Measurements from ENCODE around the gene ACAA2. TPM values are rescaled to one million over a fixed set of nuclear protein-coding genes. Genes with fewer than 3 reads are reported as not detected.
"Not testable (repeated sequence)": the region's sequence is repeated elsewhere in the genome, so short reads cannot be mapped to it uniquely, and the experiment has no call there.

The ACAA2 gene
- total and polyA plus RNA-seq, 9 donors: 56.4 to 73.9 (median 66.9) TPM

GRCh38 chr18:49837889-49838288 is 24.6 kb upstream of the ACAA2 start:
- H3K4me1 ChIP-seq (ENCODE audit: control insufficient read depth, insufficient read depth, low read length): peaks cover 14% of the 10 kb centered on the region
- no peaks in the 10 kb centered on the region for H3K9me3 ChIP-seq (replicated peaks; ENCODE audit: control insufficient read depth, low read depth, low read length)
- 96% methylated on average over 2 of the region's 5 CpGs for WGBS (ENCODE audit: insufficient coverage)
- DNase-seq: no peak
- H3K4me3 ChIP-seq (ENCODE audit: low read length): no peak overlapping the region
- no peaks in the 10 kb centered on the region for H3K36me3 ChIP-seq (ENCODE audit: control insufficient read depth, insufficient read depth, low read length)
- no peak overlapping the region for H3K27ac ChIP-seq (ENCODE audit: low read length)
- H3K27me3 ChIP-seq (ENCODE audit: control insufficient read depth, insufficient read depth, low read length): no peaks in the 10 kb centered on the region

GRCh38 chr18:49837316-49837835 is 24.0 kb upstream of the ACAA2 start:
- not testable (repeated sequence) for H3K4me1 ChIP-seq (ENCODE audit: control insufficient read depth, insufficient read depth, low read length); H3K9me3 ChIP-seq (replicated peaks; ENCODE audit: control insufficient read depth, low read depth, low read length); H3K4me3 ChIP-seq (ENCODE audit: low read length); H3K27me3 ChIP-seq (ENCODE audit: control insufficient read depth, insufficient read depth, low read length); H3K36me3 ChIP-seq (ENCODE audit: control insufficient read depth, insufficient read depth, low read length); DNase-seq; H3K27ac ChIP-seq (ENCODE audit: low read length)
- WGBS (ENCODE audit: insufficient coverage): 87% methylated on average over 3 of the region's 9 CpGs

- H3K36me3 ChIP-seq (ENCODE audit: control insufficient read depth, insufficient read depth, low read length): no peaks in the 10 kb centered on the region
- no peak overlapping the region for H3K4me3 ChIP-seq (ENCODE audit: low read length)
- no peak for DNase-seq
- WGBS (ENCODE audit: insufficient coverage): 80% methylated on average over 1 of the region's 2 CpGs
- H3K27ac ChIP-seq (ENCODE audit: low read length): no peak overlapping the region
- H3K9me3 ChIP-seq (replicated peaks; ENCODE audit: control insufficient read depth, low read depth, low read length): peaks cover 2% of the 10 kb centered on the region
- H3K27me3 ChIP-seq (ENCODE audit: control insufficient read depth, insufficient read depth, low read length): no peaks in the 10 kb centered on the region
- H3K4me1 ChIP-seq (ENCODE audit: control insufficient read depth, insufficient read depth, low read length): no peaks in the 10 kb centered on the region
Observed at GRCh38 chr18:49835405-49835804, 22.1 kb upstream of the ACAA2 start.

GRCh38 chr18:49834258-49834657 is 20.9 kb upstream of the ACAA2 start:
- DNase-seq: no peak
- Histone ChIP-seq H3K4me3 (ENCODE audit: low read length) (no peak overlapping the region), H3K27ac (ENCODE audit: low read length) (no peak overlapping the region), H3K4me1 (ENCODE audit: control insufficient read depth, insufficient read depth, low read length) (no peaks in the 10 kb centered on the region), H3K9me3 (replicated peaks; ENCODE audit: control insufficient read depth, low read depth, low read length) (peaks cover 3% of the 10 kb centered on the region), H3K36me3 (ENCODE audit: control insufficient read depth, insufficient read depth, low read length) (no peaks in the 10 kb centered on the region), H3K27me3 (ENCODE audit: control insufficient read depth, insufficient read depth, low read length) (no peaks in the 10 kb centered on the region)
- WGBS (ENCODE audit: insufficient coverage): 94% methylated on average over 3 of the region's 3 CpGs

- no peak overlapping the region for H3K27ac ChIP-seq (ENCODE audit: low read length)
- DNase-seq: no peak
- H3K4me1 ChIP-seq (ENCODE audit: control insufficient read depth, insufficient read depth, low read length): no peaks in the 10 kb centered on the region
- H3K27me3 ChIP-seq (ENCODE audit: control insufficient read depth, insufficient read depth, low read length): no peaks in the 10 kb centered on the region
- 68% methylated on average over 2 of the region's 4 CpGs for WGBS (ENCODE audit: insufficient coverage)
- H3K9me3 ChIP-seq (replicated peaks; ENCODE audit: control insufficient read depth, low read depth, low read length): peaks cover 3% of the 10 kb centered on the region
- no peak overlapping the region for H3K4me3 ChIP-seq (ENCODE audit: low read length)
- H3K36me3 ChIP-seq (ENCODE audit: control insufficient read depth, insufficient read depth, low read length): no peaks in the 10 kb centered on the region
Observed at GRCh38 chr18:49833814-49834213, 20.5 kb upstream of the ACAA2 start.

- H3K4me3 ChIP-seq (ENCODE audit: low read length): no peak overlapping the region
- DNase-seq: no peak
- no CpG with 5 or more reads among the region's 2 CpGs for WGBS (ENCODE audit: insufficient coverage)
- no peaks in the 10 kb centered on the region for H3K36me3 ChIP-seq (ENCODE audit: control insufficient read depth, insufficient read depth, low read length)
- H3K27ac ChIP-seq (ENCODE audit: low read length): no peak overlapping the region
- H3K4me1 ChIP-seq (ENCODE audit: control insufficient read depth, insufficient read depth, low read length): no peaks in the 10 kb centered on the region
- peaks cover 11% of the 10 kb centered on the region for H3K9me3 ChIP-seq (replicated peaks; ENCODE audit: control insufficient read depth, low read depth, low read length)
- H3K27me3 ChIP-seq (ENCODE audit: control insufficient read depth, insufficient read depth, low read length): no peaks in the 10 kb centered on the region
Observed at GRCh38 chr18:49832221-49832647, 18.9 kb upstream of the ACAA2 start.

- peaks cover 22% of the 10 kb centered on the region for H3K9me3 ChIP-seq (replicated peaks; ENCODE audit: control insufficient read depth, low read depth, low read length)
- no peak overlapping the region for H3K27ac ChIP-seq (ENCODE audit: low read length)
- WGBS (ENCODE audit: insufficient coverage): no CpG with 5 or more reads among the region's 1 CpG
- no peaks in the 10 kb centered on the region for H3K36me3 ChIP-seq (ENCODE audit: control insufficient read depth, insufficient read depth, low read length)
- H3K27me3 ChIP-seq (ENCODE audit: control insufficient read depth, insufficient read depth, low read length): no peaks in the 10 kb centered on the region
- H3K4me1 ChIP-seq (ENCODE audit: control insufficient read depth, insufficient read depth, low read length): no peaks in the 10 kb centered on the region
- no peak for DNase-seq
- H3K4me3 ChIP-seq (ENCODE audit: low read length): no peak overlapping the region
Observed at GRCh38 chr18:49827996-49828395, 14.7 kb upstream of the ACAA2 start.

GRCh38 chr18:49819823-49820671 is 6.7 kb upstream of the ACAA2 start:
- Histone ChIP-seq H3K9me3 (replicated peaks; ENCODE audit: control insufficient read depth, low read depth, low read length) (peaks cover 3% of the 10 kb centered on the region), H3K36me3 (ENCODE audit: control insufficient read depth, insufficient read depth, low read length) (no peaks in the 10 kb centered on the region), H3K27me3 (ENCODE audit: control insufficient read depth, insufficient read depth, low read length) (no peaks in the 10 kb centered on the region), H3K27ac (ENCODE audit: low read length) (no peak overlapping the region), H3K4me3 (ENCODE audit: low read length) (no peak overlapping the region), H3K4me1 (ENCODE audit: control insufficient read depth, insufficient read depth, low read length) (no peaks in the 10 kb centered on the region)
- WGBS (ENCODE audit: insufficient coverage): 81% methylated on average over 5 of the region's 5 CpGs
- no peak for DNase-seq

GRCh38 chr18:49819071-49819662 is 5.8 kb upstream of the ACAA2 start:
- no peak for DNase-seq
- Histone ChIP-seq H3K27me3 (ENCODE audit: control insufficient read depth, insufficient read depth, low read length) (no peaks in the 10 kb centered on the region), H3K4me3 (ENCODE audit: low read length) (no peak overlapping the region), H3K27ac (ENCODE audit: low read length) (no peak overlapping the region), H3K4me1 (ENCODE audit: control insufficient read depth, insufficient read depth, low read length) (peaks cover 2% of the 10 kb centered on the region), H3K9me3 (replicated peaks; ENCODE audit: control insufficient read depth, low read depth, low read length) (no peaks in the 10 kb centered on the region), H3K36me3 (ENCODE audit: control insufficient read depth, insufficient read depth, low read length) (no peaks in the 10 kb centered on the region)
- 76% methylated on average over 4 of the region's 5 CpGs for WGBS (ENCODE audit: insufficient coverage)

- no peaks in the 10 kb centered on the region for H3K36me3 ChIP-seq (ENCODE audit: control insufficient read depth, insufficient read depth, low read length)
- no CpG with 5 or more reads among the region's 5 CpGs for WGBS (ENCODE audit: insufficient coverage)
- H3K9me3 ChIP-seq (replicated peaks; ENCODE audit: control insufficient read depth, low read depth, low read length): no peaks in the 10 kb centered on the region
- no peak overlapping the region for H3K4me3 ChIP-seq (ENCODE audit: low read length)
- H3K27me3 ChIP-seq (ENCODE audit: control insufficient read depth, insufficient read depth, low read length): no peaks in the 10 kb centered on the region
- H3K27ac ChIP-seq (ENCODE audit: low read length): no peak overlapping the region
- H3K4me1 ChIP-seq (ENCODE audit: control insufficient read depth, insufficient read depth, low read length): peaks cover 2% of the 10 kb centered on the region
- no peak for DNase-seq
Observed at GRCh38 chr18:49817947-49818346, 4.6 kb upstream of the ACAA2 start.

Measured in muscle of leg (tissue), 11 donors.